ENCODE measurements around the gene ACSL4.

DNA sequence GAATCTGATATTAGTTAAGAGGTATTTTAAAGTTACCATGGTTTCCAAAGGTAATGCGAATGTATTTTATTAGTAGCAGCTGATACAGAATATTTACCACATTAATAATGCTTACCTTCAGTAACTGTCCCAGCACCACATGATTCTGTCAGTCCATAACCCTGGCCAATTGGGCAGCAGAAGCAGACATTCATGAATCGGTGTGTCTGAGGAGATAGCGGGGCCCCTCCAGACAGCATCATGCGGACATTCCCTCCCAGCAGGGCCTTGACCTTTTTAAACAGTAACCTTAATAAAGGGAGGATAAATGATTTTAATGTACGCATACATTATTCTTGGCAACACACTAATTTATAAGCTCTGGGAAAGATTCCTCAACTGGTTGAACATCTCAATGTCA, 65.1 kb downstream of the ACSL4 start:
- TF ChIP-seq, protein P1, sequence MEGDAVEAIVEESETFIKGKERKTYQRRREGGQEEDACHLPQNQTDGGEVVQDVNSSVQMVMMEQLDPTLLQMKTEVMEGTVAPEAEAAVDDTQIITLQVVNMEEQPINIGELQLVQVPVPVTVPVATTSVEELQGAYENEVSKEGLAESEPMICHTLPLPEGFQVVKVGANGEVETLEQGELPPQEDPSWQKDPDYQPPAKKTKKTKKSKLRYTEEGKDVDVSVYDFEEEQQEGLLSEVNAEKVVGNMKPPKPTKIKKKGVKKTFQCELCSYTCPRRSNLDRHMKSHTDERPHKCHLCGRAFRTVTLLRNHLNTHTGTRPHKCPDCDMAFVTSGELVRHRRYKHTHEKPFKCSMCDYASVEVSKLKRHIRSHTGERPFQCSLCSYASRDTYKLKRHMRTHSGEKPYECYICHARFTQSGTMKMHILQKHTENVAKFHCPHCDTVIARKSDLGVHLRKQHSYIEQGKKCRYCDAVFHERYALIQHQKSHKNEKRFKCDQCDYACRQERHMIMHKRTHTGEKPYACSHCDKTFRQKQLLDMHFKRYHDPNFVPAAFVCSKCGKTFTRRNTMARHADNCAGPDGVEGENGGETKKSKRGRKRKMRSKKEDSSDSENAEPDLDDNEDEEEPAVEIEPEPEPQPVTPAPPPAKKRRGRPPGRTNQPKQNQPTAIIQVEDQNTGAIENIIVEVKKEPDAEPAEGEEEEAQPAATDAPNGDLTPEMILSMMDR (IDR thresholded peaks at IDR 0.05), result no peak
- no peak for TF ChIP-seq POLR2A (IDR thresholded peaks at IDR 0.05)
